Urinary bladder (tissue), 4 donors: ENCODE data around the gene GJD3. TPM values are rescaled to one million over a fixed set of nuclear protein-coding genes. Genes with fewer than 3 reads are reported as not detected.

Experiments
- DNase-seq: peaks from one replicate; pipeline ENCODE4 v3.0.0-alpha.2; 2015; ENCODE audit errors: extremely low spot score
- H3K27ac ChIP-seq: one replicate; pipeline ENCODE4 v1.5.1; 2013; ENCODE audit warnings: low read depth, mild to moderate bottlenecking, moderate library complexity
- H3K36me3 ChIP-seq: one replicate; pipeline ENCODE4 v1.6.1; 2013; ENCODE audit warnings: mild to moderate bottlenecking, moderate library complexity; ENCODE audit not compliant: insufficient read depth
- H3K4me1 ChIP-seq: one replicate; pipeline ENCODE4 v1.6.1; 2013; ENCODE audit warnings: mild to moderate bottlenecking, moderate library complexity; ENCODE audit not compliant: insufficient read depth
- H3K4me3 ChIP-seq: one replicate; pipeline ENCODE4 v1.5.1; 2013; ENCODE audit warnings: low read depth, low read length
- WGBS: extraction: QIAGEN DNeasy Blood & Tissue Kit; methylation state at CpG from one replicate; pipeline ENCODE4 v1.1.7; 2013; 5-methylcytosine and 5-hydroxymethylcytosine counted together
- polyA plus RNA-seq: library from polyadenylated mRNA; stranded (reverse); fragments of 200-250 nt; gene quantifications from one replicate; pipeline ENCODE4 v1.2.3, GENCODE V29; 2013
- total RNA-seq: library from RNA; depleted of rRNA; stranded (reverse); fragments of >200 nt; gene quantifications from one replicate; pipeline ENCODE4 v1.2.3, GENCODE V29; 2014
- donor health status: healthy with polysubstance abuse.
- donor health status: healthy.

GJD3 gene
- total and polyA plus RNA-seq, 2 donors: 1.1 TPM; not detected in 1

DNA sequence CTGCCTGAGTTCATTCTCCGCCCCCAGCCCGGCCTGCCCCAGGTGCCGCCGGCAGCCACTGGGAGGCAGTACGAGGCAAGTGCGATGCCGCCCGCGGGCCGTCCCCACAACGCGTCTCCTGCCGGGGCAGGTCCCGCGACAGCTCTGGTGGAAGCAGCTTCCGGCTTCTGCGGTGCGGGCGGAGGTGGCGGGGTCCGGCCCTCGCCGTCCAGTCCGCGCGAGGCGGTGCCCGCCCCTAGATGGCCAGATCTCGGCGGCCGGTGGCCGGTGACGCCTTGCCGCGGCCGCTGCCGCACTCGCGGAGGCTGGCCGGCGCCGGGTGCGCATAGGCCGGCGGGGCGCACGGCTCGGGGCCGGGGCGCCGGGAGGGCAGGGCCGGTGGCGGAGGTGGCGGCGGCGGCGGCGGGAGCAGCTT lies 1.8 kb downstream of the GJD3 start:
- Histone ChIP-seq H3K27ac (no peak overlapping the region), H3K4me3 (peak overlapping the region; percentile 53), H3K36me3 (no peaks in the 10 kb centered on the region), H3K4me1 (peaks cover 2% of the 10 kb centered on the region)
- under 1% methylated on average over 58 of the region's 58 CpGs for WGBS
- no peak for DNase-seq

DNA sequence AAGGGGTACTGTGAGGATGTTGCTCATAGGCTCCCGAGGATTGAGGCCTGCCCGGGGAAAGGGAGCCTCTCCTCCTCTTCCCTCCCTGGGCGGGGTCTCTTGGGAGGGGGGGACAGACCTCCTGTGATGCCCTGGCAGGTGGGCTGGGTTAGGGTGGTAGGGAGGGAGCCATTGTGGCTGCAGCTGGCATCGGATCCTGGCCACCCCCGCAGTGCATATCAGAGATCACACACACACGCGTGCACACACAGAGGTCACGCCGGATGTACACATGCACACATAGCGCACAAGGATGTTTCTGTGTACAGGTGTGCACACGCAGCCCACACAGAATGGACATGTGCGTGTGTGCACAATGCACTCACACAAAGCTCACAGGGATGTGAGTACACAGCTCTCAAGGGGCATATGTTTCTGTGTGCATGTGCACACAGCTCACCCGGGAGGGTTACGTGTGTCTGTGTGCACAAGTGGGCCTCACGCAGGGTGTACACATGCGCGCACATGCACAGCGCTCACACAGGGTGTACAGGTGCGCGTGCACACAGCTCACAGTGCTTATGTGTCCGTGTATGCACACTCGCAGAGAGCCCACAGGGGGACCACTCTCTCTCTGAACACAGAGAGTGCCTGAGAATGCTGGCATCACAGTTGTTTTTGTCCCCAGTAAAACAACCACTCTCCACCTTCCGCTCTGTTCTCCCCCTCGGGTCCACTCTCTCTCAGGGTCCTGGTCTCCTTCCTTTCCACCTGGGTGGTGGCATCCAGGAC lies 2.4 kb downstream of the GJD3 start:
- Histone ChIP-seq H3K4me3 (peak overlapping the region; percentile 53), H3K4me1 (peaks cover 2% of the 10 kb centered on the region), H3K36me3 (no peaks in the 10 kb centered on the region), H3K27ac (no peak overlapping the region)
- WGBS: 73% methylated on average over 24 of the region's 24 CpGs
- no peak for DNase-seq

- Histone ChIP-seq H3K27ac (no peak overlapping the region), H3K36me3 (no peaks in the 10 kb centered on the region), H3K4me1 (peaks cover 2% of the 10 kb centered on the region), H3K4me3 (no peak overlapping the region)
- 73% methylated on average over 32 of the region's 32 CpGs for WGBS
- DNase-seq: no peak
These were observed 3.2 kb downstream of the GJD3 start for GRCh38 chr17:40361063-40361924.

GRCh38 chr17:40360091-40360490 lies 4.4 kb downstream of the GJD3 start:
- no peak overlapping the region for H3K27ac ChIP-seq
- H3K36me3 ChIP-seq: no peaks in the 10 kb centered on the region
- peaks cover 2% of the 10 kb centered on the region for H3K4me1 ChIP-seq
- WGBS: 90% methylated on average over 8 of the region's 8 CpGs
- no peak for DNase-seq
- no peak overlapping the region for H3K4me3 ChIP-seq

- no peak overlapping the region for H3K27ac ChIP-seq
- no peaks in the 10 kb centered on the region for H3K36me3 ChIP-seq
- WGBS: 12% methylated on average over 17 of the region's 17 CpGs
- H3K4me3 ChIP-seq: no peak overlapping the region
- peaks cover 2% of the 10 kb centered on the region for H3K4me1 ChIP-seq
- DNase-seq: no peak
These were observed 6.1 kb downstream of the GJD3 start for GRCh38 chr17:40358323-40359038.

GRCh38 chr17:40356990-40357881 lies 7.3 kb downstream of the GJD3 start:
- peaks cover 2% of the 10 kb centered on the region for H3K36me3 ChIP-seq
- no peak overlapping the region for H3K27ac ChIP-seq
- 58% methylated on average over 19 of the region's 19 CpGs for WGBS
- no peaks in the 10 kb centered on the region for H3K4me1 ChIP-seq
- no peak for DNase-seq
- H3K4me3 ChIP-seq: no peak overlapping the region

GRCh38 chr17:40355804-40356758 lies 8.5 kb downstream of the GJD3 start:
- H3K4me3 ChIP-seq: no peak overlapping the region
- no peak overlapping the region for H3K27ac ChIP-seq
- H3K4me1 ChIP-seq: no peaks in the 10 kb centered on the region
- H3K36me3 ChIP-seq: peaks cover 2% of the 10 kb centered on the region
- DNase-seq: no peak
- WGBS: 65% methylated on average over 33 of the region's 33 CpGs

- no peaks in the 10 kb centered on the region for H3K4me1 ChIP-seq
- no peak overlapping the region for H3K4me3 ChIP-seq
- DNase-seq: no peak
- WGBS: 43% methylated on average over 29 of the region's 29 CpGs
- H3K36me3 ChIP-seq: peaks cover 2% of the 10 kb centered on the region
- H3K27ac ChIP-seq: no peak overlapping the region
These were observed 9.3 kb downstream of the GJD3 start for GRCh38 chr17:40355123-40355803.

DNA sequence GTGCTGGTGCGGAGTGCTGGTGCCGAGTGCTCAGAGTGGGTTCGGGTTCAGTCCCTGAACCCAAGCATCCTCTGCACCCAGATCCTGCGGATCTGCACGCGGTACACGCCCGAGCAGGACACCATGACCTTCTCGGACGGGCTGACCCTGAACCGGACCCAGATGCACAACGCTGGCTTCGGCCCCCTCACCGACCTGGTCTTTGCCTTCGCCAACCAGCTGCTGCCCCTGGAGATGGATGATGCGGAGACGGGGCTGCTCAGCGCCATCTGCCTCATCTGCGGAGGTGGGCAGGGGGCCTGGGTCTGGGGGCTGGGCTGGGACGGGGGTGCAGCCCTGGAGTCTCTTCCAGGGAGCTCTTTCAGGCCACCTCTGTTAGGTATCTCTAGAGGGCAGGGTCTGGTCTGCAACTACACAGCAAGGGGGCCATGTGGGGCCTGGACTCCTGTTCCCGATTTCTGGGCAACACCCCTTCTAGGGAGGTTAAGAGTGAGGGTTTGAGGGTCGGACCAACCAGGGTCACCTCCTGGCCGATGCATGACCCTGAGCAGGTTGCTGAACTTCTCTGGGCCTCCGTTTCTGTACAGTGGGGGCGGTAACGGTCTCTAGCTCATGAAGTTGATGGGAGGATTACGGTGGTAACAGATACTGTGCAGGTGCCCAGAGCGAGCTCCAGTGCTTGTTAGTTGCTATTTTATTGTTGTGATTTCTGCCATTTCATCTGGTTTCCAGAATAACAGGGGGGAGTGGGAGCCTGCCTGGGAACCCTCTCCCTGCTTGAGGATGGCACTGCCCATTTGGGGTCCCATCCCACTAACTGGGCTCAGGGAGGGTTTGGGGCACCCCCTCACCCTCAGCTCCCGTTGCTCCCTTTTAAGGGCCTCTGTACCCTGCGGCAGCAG lies 10.1 kb downstream of the GJD3 start:
- no peak overlapping the region for H3K27ac ChIP-seq

GRCh38 chr17:40352779-40353394 lies 11.7 kb downstream of the GJD3 start:
- H3K27ac ChIP-seq: no peak overlapping the region
- H3K4me3 ChIP-seq: no peak overlapping the region
- DNase-seq: no peak
- WGBS: 83% methylated on average over 9 of the region's 9 CpGs
- H3K4me1 ChIP-seq: no peaks in the 10 kb centered on the region
- H3K36me3 ChIP-seq: peaks cover 2% of the 10 kb centered on the region

More for the DNA sequence above, 10.1 kb downstream of the GJD3 start:
- peaks cover 2% of the 10 kb centered on the region for H3K36me3 ChIP-seq
- WGBS: 76% methylated on average over 30 of the region's 30 CpGs
- H3K4me3 ChIP-seq: no peak overlapping the region
- no peaks in the 10 kb centered on the region for H3K4me1 ChIP-seq
- DNase-seq: no peak
